ENCODE results near the gene DOCK4.

DNA sequence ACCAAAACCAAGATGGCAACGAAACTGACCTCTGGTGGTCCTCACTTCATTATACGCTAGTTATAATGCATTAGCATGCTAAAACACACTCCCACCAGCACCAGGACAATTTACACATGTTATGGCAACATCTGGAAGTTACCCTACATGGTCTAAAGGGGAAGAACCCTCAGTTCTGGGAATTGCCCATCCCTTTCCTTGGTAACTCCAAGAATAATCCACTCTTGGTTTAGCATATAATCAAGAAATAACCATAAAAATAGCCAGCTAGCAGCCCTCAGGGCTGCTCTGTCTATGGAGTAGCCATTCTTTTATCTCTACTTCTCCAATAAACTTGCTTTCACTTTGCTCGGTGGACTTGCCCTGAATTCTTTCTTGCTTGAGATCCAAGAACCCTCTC, 191.1 kb downstream of the DOCK4 start:
- TF ChIP-seq EP300 (IDR thresholded peaks at IDR 0.05; ENCODE audit: borderline replicate concordance) (no peak), YY1 (IDR thresholded peaks at IDR 0.05; ENCODE audit: low read depth) (no peak), TAF1 (IDR thresholded peaks at IDR 0.05; ENCODE audit: low read depth) (no peak), CEBPB (IDR thresholded peaks at IDR 0.05) (no peak), NFIC (IDR thresholded peaks at IDR 0.05) (no peak), RAD21 (IDR thresholded peaks at IDR 0.05; ENCODE audit: low read depth) (no peak), EGR1 (IDR thresholded peaks at IDR 0.05) (no peak), CREB1 (IDR thresholded peaks at IDR 0.05; ENCODE audit: low read depth) (no peak), TCF12 (IDR thresholded peaks at IDR 0.05; ENCODE audit: low read depth) (no peak), ZBTB7A (IDR thresholded peaks at IDR 0.05; ENCODE audit: low read depth) (no peak), FOXM1 (IDR thresholded peaks at IDR 0.05; ENCODE audit: borderline replicate concordance, low read depth) (no peak)
- TF ChIP-seq, protein P1, sequence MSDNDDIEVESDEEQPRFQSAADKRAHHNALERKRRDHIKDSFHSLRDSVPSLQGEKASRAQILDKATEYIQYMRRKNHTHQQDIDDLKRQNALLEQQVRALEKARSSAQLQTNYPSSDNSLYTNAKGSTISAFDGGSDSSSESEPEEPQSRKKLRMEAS (IDR thresholded peaks at IDR 0.05), result no peak
- TF ChIP-seq, protein P2, sequence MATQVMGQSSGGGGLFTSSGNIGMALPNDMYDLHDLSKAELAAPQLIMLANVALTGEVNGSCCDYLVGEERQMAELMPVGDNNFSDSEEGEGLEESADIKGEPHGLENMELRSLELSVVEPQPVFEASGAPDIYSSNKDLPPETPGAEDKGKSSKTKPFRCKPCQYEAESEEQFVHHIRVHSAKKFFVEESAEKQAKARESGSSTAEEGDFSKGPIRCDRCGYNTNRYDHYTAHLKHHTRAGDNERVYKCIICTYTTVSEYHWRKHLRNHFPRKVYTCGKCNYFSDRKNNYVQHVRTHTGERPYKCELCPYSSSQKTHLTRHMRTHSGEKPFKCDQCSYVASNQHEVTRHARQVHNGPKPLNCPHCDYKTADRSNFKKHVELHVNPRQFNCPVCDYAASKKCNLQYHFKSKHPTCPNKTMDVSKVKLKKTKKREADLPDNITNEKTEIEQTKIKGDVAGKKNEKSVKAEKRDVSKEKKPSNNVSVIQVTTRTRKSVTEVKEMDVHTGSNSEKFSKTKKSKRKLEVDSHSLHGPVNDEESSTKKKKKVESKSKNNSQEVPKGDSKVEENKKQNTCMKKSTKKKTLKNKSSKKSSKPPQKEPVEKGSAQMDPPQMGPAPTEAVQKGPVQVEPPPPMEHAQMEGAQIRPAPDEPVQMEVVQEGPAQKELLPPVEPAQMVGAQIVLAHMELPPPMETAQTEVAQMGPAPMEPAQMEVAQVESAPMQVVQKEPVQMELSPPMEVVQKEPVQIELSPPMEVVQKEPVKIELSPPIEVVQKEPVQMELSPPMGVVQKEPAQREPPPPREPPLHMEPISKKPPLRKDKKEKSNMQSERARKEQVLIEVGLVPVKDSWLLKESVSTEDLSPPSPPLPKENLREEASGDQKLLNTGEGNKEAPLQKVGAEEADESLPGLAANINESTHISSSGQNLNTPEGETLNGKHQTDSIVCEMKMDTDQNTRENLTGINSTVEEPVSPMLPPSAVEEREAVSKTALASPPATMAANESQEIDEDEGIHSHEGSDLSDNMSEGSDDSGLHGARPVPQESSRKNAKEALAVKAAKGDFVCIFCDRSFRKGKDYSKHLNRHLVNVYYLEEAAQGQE (IDR thresholded peaks at IDR 0.05; ENCODE audit: low read depth), result no peak
- TF ChIP-seq, protein P3, sequence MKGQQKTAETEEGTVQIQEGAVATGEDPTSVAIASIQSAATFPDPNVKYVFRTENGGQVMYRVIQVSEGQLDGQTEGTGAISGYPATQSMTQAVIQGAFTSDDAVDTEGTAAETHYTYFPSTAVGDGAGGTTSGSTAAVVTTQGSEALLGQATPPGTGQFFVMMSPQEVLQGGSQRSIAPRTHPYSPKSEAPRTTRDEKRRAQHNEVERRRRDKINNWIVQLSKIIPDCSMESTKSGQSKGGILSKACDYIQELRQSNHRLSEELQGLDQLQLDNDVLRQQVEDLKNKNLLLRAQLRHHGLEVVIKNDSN (IDR thresholded peaks at IDR 0.05), result no peak
